MM.1S (cell line): ENCODE results near the gene SV2B.

ENCODE experiments used
- DNase-seq: peaks from one replicate; pipeline ENCODE4 v3.0.0-alpha.2; 2015
- H2AFZ ChIP-seq: fragments of 300-600 bp; sonication (generic); 2 replicates; pipeline ENCODE4 v1.6.0; 2016; ENCODE audit warnings: antibody characterized with exemption, low read length
- H3F3A ChIP-seq: fragments of 300-600 bp; sonication (generic); 2 replicates; pipeline ENCODE4 v1.6.1; 2016; ENCODE audit warnings: mild to moderate bottlenecking, antibody characterized with exemption, low read length, moderate library complexity, mixed read lengths; ENCODE audit not compliant: insufficient read depth
- H3K27ac ChIP-seq: fragments of 300-600 bp; sonication (generic); 2 replicates; pipeline ENCODE4 v1.5.1; 2016; ENCODE audit warnings: mild to moderate bottlenecking, low read length
- H3K27me3 ChIP-seq: fragments of 300-600 bp; sonication (generic); replicated peaks from 2 replicates; pipeline ENCODE4 v1.6.0; 2016; ENCODE audit warnings: low read length; ENCODE audit not compliant: insufficient read depth
- H3K36me3 ChIP-seq: fragments of 300-600 bp; sonication (generic); replicated peaks from 2 replicates; pipeline ENCODE4 v1.6.1; 2016; ENCODE audit warnings: mild to moderate bottlenecking, low read length, mixed read lengths; ENCODE audit not compliant: insufficient read depth
- H3K4me1 ChIP-seq: fragments of 300-600 bp; sonication (generic); 2 replicates; pipeline ENCODE4 v1.6.1; 2016; ENCODE audit warnings: low read length, mixed read lengths
- H3K4me2 ChIP-seq: fragments of 300-600 bp; sonication (generic); 2 replicates; pipeline ENCODE4 v1.6.0; 2016; ENCODE audit warnings: low read depth, low read length
- H3K4me3 ChIP-seq: fragments of 300-600 bp; sonication (generic); 2 replicates; pipeline ENCODE4 v1.5.1; 2016; ENCODE audit warnings: low read length, mixed read lengths
- H3K79me2 ChIP-seq: fragments of 300-600 bp; sonication (generic); 2 replicates; pipeline ENCODE4 v1.6.1; 2016; ENCODE audit warnings: mixed run types, low read length, mixed read lengths
- H3K9ac ChIP-seq: fragments of 300-600 bp; sonication (generic); 2 replicates; pipeline ENCODE4 v1.6.1; 2016; ENCODE audit warnings: low read length, mixed read lengths
- H3K9me2 ChIP-seq: fragments of 300-600 bp; sonication (generic); replicated peaks from 2 replicates; pipeline ENCODE4 v1.6.1; 2016; ENCODE audit warnings: mild to moderate bottlenecking, low read length, mixed read lengths; ENCODE audit not compliant: insufficient read depth
- H3K9me3 ChIP-seq: fragments of 300-600 bp; sonication (generic); replicated peaks from 2 replicates; pipeline ENCODE4 v1.6.1; 2016; ENCODE audit warnings: mild to moderate bottlenecking, low read length, mixed read lengths; ENCODE audit not compliant: insufficient read depth
- H4K20me1 ChIP-seq: fragments of 300-600 bp; sonication (generic); 2 replicates; pipeline ENCODE4 v1.6.1; 2016; ENCODE audit warnings: mild to moderate bottlenecking, low read length, moderate library complexity, mixed read lengths; ENCODE audit not compliant: insufficient read depth
- CTCF ChIP-seq: fragments of 300-600 bp; sonication (generic); IDR thresholded peaks from 2 replicates; pipeline ENCODE4 v1.5.1; 2016; ENCODE audit warnings: antibody characterized with exemption, low read length, mixed read lengths
- EZH2 ChIP-seq: fragments of 300-600 bp; sonication (generic); optimal IDR thresholded peaks from 2 replicates; pipeline ENCODE3; 2017; ENCODE audit warnings: low read depth, mild to moderate bottlenecking, antibody characterized with exemption, low read length, mixed read lengths
- EZH2phosphoT487 ChIP-seq: fragments of 300-600 bp; sonication (generic); IDR thresholded peaks from 2 replicates; pipeline ENCODE4 v1.6.1; 2018; ENCODE audit warnings: antibody characterized with exemption, low read length

Gene SV2B

GRCh38 chr15:91278951-91279350 lies 178.9 kb downstream of the SV2B start:
- no peaks in the 10 kb centered on the region for H3K9me2 ChIP-seq
- no peak overlapping the region for H3K27ac ChIP-seq
- TF ChIP-seq CTCF (no peak), EZH2 (no peak), EZH2phosphoT487 (no peak)
- H3K27me3 ChIP-seq = no peaks in the 10 kb centered on the region
- H3K79me2 ChIP-seq = no peaks in the 10 kb centered on the region
- H3K9me3 ChIP-seq = no peaks in the 10 kb centered on the region
- no peak overlapping the region for H3K4me3 ChIP-seq
- H3K9ac ChIP-seq = no peak overlapping the region
- H3F3A ChIP-seq = no peaks in the 10 kb centered on the region
- H3K4me2 ChIP-seq = no peak overlapping the region
- no peaks in the 10 kb centered on the region for H4K20me1 ChIP-seq
- no peaks in the 10 kb centered on the region for H3K4me1 ChIP-seq
- DNase-seq = no peak
- no peak overlapping the region for H2AFZ ChIP-seq
- H3K36me3 ChIP-seq = no peaks in the 10 kb centered on the region

GRCh38 chr15:91279486-91279885 lies 179.4 kb downstream of the SV2B start:
- no peaks in the 10 kb centered on the region for H3K9me2 ChIP-seq
- H3K36me3 ChIP-seq = no peaks in the 10 kb centered on the region
- H3K4me3 ChIP-seq = no peak overlapping the region
- no peaks in the 10 kb centered on the region for H3K9me3 ChIP-seq
- no peaks in the 10 kb centered on the region for H4K20me1 ChIP-seq
- no peaks in the 10 kb centered on the region for H3K79me2 ChIP-seq
- H3K27me3 ChIP-seq = no peaks in the 10 kb centered on the region
- no peak overlapping the region for H2AFZ ChIP-seq
- TF ChIP-seq EZH2phosphoT487 (no peak), EZH2 (no peak)
- no peak overlapping the region for H3K4me2 ChIP-seq
- no peak overlapping the region for H3K27ac ChIP-seq
- no peak for DNase-seq
- H3F3A ChIP-seq = no peaks in the 10 kb centered on the region
- H3K9ac ChIP-seq = no peak overlapping the region
- H3K4me1 ChIP-seq = no peaks in the 10 kb centered on the region

GRCh38 chr15:91281947-91282346 lies 181.9 kb downstream of the SV2B start:
- Histone ChIP-seq H3K27ac (no peak overlapping the region), H3K4me3 (no peak overlapping the region), H3K4me2 (no peak overlapping the region), H3K79me2 (no peaks in the 10 kb centered on the region), H3K9me2 (no peaks in the 10 kb centered on the region), H3K9ac (no peak overlapping the region), H3K4me1 (no peaks in the 10 kb centered on the region), H4K20me1 (no peaks in the 10 kb centered on the region), H3K27me3 (no peaks in the 10 kb centered on the region), H2AFZ (no peak overlapping the region), H3F3A (no peaks in the 10 kb centered on the region), H3K36me3 (no peaks in the 10 kb centered on the region), H3K9me3 (no peaks in the 10 kb centered on the region)
- DNase-seq = no peak
- no peak for TF ChIP-seq EZH2
- no peak for TF ChIP-seq CTCF
- TF ChIP-seq EZH2phosphoT487 = no peak

DNA sequence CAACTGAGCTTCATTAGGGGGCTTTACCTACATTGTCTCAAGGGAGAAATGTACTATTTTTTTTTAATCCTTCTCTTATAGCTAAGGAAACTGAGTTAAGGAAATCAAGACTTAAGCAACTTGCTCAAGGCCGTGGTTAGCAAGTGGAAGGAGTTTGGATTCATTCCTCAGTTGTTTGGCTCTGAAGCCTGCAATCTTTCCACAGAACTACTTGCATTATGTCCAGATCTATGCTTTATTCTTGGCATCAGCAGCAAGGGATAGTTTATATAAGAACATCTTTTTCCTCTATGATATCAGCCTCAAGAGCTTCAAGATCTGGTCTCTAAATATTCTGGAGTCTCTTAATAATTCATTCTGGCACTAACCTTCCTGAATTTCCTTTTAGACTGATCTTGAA lies 182.4 kb downstream of the SV2B start:
- Histone ChIP-seq H3K27me3 (no peaks in the 10 kb centered on the region), H3F3A (no peaks in the 10 kb centered on the region), H3K27ac (no peak overlapping the region), H3K36me3 (no peaks in the 10 kb centered on the region), H3K4me1 (no peaks in the 10 kb centered on the region), H3K9me2 (no peaks in the 10 kb centered on the region), H3K4me3 (no peak overlapping the region), H3K79me2 (no peaks in the 10 kb centered on the region), H4K20me1 (no peaks in the 10 kb centered on the region), H2AFZ (no peak overlapping the region), H3K9ac (no peak overlapping the region), H3K9me3 (no peaks in the 10 kb centered on the region), H3K4me2 (no peak overlapping the region)
- no peak for DNase-seq
- TF ChIP-seq EZH2phosphoT487 = no peak
- TF ChIP-seq CTCF = no peak
- TF ChIP-seq EZH2 = no peak
